ENCODE results near the gene DMAC2L.
A peak's percentile ranks its signal among the peaks of the same experiment; 100 is the strongest.
"Not testable (repeated sequence)": the region's sequence is repeated elsewhere in the genome, so short reads cannot be mapped to it uniquely, and the experiment has no call there.

DMAC2L gene, protein sequence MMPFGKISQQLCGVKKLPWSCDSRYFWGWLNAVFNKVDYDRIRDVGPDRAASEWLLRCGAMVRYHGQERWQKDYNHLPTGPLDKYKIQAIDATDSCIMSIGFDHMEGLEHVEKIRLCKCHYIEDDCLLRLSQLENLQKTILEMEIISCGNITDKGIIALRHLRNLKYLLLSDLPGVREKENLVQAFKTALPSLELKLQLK

DNA sequence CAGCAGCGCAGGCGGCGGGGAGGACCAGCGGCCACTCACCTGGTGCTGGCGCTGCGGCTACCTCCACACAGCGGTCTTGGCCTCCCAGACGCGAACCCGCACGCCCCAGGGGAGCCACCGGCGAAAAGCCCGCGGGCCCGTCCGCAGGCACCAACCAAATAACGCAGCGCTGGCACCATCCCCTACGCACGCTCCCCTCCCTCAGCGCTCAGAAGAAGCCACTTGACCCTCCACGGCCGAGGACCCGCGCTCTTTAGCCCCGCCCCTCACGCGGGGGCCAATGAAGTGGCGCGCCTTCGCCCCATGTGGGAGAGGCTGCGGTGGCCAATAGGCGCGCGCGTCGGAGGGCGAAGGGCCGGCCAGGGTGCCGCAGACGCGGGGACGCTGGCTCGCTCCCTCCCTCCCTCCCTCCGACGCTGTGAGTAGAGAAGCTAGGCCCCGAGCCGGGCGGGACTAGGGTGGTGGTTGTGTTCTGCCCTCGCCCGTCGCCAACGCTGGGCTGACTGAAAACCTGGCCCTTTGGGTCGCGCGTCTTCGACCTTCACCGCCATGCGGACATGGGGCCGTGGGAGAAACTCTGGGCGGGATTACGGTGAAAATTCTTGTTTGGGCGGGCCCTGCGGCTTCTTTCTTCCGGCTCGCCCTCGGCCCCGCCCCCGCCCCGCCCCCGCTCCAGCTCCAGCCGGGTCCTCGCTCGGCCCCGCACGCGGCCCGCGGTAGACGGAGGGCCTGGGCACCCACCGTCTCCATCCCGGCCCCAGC is at the start of gene DMAC2L, which contains the start of gene L2HGDH:
TSS of gene DMAC2L (plus strand) at position 353 of the 762 bp plus-strand sequence. CDS start 9,164 bp downstream, outside the sequence.
TSS of gene L2HGDH (minus strand) at position 258 of the 762 bp plus-strand sequence. CDS start at position 179, 79 bp downstream.
- peak; percentile 98 for DNase-seq

DNA sequence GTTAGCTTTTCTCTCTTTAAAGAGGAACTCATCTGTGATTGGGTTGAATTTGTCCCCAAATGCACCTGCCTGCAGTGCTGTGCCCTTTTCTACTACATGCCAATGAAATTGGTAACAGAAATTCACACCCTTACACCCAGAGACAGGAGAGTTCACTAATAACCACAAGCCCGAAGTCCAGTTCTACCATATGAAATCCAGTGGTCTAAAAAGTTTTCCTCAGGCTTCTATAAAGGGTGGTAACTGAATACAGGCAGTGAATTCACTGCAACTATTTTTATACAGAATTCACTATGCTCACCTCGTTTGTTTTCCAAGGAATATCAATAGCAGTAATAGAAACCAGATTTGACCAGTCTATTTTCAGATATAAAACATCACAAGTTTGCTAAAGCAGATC is 49.3 kb upstream of the DMAC2L start:
- DNase-seq = no peak

DNA sequence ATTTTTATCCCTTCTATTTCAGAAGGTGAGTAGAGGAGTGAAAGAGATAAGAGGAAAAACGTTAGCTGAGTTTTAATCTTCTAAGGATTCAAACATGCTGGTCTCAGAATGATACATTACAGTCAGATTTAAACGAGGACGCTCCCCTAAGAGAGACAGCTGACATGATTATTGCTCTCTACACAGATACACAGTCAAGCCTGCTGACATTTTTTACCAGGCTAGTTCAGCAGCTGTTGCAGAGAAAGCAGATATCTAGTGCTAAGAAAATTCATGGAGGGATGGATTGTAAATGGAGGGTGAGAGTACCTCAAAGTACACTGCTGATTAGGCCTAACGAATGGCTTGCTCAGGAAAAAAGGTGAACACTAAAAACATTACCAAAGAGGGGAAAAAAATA is 48.8 kb upstream of the DMAC2L start:
- no peak for DNase-seq

DNA sequence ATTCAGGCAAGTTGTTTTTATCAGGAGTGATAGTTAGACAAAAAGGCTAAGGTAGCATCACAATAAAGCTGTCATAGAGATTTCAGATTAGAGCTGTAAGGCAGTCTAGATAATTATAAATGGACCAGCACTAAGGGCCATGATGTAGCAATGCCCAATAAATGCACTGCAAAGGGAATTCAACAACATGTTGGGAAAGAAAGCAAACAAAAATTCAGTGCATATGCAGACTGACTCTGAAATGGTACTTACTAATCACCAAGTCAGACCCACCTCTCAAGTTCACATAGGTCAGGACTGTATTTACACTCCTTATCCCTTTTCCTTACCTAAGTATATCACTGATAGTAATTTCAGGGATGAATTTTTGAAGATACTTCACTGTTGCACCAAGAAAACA is 47.1 kb upstream of the DMAC2L start:
- DNase-seq = no peak

DNA sequence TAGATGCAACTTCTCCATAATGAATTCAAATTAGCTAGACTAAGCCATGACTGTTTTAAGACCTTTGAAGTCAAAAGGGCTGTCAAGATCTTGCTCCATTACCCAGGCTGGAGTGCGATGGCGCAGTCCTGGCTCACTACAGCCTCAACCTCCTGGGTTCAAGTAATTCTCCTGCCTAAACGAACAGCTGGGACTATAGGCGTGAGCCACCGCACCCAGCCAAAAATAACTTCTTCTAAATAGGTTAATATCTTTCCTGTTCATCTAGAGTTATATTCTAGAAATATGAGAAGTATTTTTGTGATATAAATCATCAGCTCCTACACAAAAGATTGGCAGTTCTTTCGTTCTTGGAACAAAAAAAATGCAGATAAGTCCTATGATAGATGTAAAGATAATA is 41.2 kb upstream of the DMAC2L start:
- no peak for DNase-seq

DNA sequence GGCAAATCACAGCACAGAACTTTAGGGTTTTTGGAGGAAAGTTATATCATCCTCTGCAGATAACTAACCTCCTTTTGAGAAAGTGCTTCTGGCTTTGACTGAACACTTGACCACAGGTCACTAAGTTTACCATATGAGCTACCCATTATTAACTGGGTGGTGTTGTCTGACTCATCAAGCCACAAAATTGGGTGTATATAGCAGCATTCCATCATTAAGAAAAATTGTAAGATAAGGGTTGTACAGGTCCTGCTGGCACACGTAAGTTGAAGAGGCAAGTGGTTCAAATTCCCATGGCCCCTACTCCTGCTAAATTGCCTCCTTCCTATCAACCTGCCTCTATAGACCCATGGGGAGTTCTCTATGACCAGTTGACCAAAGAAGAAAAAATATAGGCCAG is 39.6 kb upstream of the DMAC2L start:
- no peak for DNase-seq

DNA sequence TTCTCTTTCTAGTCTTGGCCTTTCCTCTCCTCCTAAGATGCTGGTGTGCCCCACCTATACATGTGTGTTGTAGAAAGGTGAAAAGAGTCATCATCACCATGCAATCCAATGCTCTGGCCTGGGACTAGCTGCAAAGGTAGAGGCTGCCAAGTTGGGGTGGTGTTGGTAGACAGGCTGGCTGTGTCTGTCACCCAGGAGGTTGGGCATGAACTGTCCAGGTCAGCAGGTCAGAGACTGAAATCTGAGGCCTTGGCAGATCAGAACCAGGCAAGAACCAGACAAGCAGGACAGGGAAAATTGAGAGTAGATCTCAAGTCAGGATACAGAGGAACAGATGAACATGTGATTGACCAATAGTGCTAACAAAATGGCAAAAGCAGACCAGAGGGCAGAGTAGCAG is 26.3 kb upstream of the DMAC2L start:
- no peak for DNase-seq

DNA sequence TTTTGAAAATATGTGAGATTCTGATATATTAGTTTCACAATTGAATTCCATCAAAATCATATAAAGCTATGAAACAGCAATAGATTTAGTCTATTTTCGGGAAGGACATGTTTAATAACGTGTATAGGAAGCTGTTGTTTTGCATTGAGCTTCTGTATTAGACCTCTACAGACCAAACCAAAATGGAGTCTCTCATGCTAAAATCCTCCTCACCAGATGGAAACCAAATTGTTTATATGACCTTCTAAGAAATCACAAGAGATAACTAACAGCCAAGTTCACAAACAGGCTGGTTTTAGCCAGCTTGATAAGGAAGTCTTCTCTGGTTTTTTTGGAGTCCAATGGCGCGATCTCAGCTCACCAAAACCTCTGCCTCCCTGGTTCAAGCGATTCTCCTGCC is 24.0 kb upstream of the DMAC2L start:
- DNase-seq = no peak

DNA sequence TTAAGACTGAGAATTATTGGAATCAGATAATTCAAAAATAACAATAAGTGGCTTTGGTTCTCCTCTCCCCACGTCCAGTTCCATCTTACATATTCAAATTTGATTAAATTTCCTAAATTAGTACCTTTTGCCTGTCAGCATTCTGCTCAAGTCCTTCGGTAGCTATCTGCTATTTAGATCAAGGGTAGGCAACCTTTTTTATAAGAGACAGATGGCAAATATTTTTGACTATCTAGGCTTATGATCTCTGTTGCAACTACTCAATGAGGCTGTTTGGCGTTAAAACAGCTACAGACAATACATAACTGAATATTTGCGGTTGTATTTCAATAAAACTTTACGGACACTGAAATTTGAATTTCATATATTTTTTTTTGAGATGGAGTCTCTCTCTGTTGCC is 21.8 kb upstream of the DMAC2L start:
- DNase-seq = no peak

DNA sequence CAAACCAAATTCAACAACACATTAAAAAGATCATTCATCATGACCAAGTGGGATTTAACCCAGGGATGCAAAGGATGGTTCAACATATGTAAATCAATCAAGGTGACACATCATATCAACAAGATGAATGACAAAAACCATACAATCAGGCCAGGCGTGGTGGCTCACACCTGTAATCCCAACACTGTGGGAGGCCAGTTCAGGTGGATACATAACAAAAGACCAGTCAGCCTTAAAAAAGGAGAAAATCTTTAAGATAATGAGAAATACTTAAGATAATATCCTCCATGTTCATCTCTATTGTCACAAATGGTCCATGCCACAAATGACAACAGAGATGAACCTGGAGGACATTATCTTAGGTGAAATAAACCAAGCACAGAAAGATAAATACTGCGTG is 12.5 kb upstream of the DMAC2L start:
- no peak for DNase-seq

DNA sequence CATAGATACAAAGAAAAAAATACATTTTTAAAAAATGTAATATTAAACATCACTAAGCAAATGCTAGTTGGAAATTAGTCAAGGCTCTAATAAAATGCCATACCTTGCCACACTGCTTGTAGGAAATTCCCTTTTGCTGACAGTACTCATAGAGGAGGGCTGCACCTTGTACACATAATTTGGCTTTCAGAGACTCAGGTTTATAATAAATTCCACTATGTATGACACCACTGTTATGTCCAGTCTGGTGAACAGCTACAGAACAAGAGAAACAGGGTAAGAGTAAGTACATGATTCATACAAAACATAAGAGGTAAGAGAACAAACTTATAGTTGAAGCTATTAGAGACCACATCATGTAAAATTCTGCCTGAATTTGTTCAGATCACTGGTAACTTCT is 10.2 kb upstream of the DMAC2L start:
- no peak for DNase-seq

DNA sequence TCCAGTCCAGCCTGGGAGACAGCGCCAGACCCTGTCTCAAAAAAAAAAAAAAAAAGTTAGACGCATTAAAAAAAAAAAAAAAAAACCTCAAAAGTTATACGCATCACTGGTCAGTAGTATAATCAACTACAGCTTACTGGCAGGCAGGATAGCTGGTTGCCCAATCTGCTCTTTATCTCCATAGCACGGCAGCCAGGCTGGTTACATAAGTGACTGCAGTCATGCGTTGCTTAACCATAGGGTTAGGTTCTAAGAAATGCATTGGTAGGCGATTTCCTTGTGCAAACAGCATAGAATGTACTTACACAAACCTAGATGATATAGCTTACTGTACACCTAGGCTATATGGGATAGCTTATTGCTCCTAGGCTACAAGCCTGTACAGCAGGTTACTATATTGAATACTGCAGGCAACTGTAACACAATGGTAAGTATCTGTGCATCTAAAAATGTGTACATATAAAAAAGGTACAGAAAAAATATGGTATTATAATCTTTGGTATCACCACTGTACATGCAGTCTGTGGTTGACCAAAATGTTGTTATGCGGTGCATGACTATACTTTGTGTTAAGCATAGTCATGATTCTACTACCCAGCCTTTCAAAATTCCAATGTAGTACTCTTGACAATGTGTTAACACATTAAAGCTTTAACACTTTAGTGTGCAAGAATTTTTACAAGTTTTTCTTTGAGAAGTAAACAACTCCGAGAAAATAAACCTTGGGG is 8.2 kb upstream of the DMAC2L start:
- DNase-seq = peak; percentile 98

DNA sequence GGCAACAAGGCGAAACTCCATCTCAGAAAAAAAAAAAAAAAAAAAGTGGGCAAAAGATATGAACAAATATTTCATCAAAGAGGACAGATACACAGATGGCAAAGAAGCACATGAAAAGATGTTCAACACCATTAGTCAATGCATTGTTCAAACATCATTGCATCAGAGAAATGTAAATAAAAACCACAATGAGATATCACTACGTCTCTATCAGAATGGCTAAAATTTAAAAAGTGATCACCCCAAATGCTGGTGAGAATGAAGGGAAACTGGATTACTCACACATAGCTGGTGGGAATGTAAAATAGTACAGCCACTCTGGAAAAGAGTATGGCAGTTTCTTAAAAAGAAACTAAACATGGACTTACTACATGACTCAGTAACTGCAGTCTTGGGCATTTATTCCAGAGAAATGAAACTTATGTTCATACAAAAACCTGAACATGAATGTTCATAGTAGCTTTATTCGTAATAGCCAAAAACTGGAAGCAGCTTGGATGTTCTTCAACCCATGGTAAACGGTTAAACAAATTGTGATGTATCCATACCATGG is 3.7 kb upstream of the DMAC2L start:
- peak; percentile 44 for DNase-seq

DNA sequence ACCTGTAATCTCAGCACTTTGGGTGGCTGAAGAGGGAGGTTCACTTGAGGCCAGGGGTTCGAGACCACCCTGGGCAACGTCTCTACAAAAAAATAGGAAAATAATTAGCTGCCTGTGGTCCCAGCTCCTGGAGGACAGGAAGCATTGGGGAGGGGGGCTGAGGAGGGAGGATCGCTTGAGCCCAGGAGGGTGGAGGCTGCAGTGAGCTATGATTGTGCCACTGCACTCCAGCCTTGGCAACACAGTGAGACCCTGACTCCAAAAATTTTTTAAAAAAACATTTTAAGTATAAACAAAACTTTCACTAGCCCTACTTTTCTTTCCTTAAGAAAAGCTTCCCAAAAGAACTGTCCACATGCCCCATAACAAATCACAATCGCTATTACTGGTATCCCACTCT is 1.7 kb upstream of the DMAC2L start:
- DNase-seq = no peak

DNA sequence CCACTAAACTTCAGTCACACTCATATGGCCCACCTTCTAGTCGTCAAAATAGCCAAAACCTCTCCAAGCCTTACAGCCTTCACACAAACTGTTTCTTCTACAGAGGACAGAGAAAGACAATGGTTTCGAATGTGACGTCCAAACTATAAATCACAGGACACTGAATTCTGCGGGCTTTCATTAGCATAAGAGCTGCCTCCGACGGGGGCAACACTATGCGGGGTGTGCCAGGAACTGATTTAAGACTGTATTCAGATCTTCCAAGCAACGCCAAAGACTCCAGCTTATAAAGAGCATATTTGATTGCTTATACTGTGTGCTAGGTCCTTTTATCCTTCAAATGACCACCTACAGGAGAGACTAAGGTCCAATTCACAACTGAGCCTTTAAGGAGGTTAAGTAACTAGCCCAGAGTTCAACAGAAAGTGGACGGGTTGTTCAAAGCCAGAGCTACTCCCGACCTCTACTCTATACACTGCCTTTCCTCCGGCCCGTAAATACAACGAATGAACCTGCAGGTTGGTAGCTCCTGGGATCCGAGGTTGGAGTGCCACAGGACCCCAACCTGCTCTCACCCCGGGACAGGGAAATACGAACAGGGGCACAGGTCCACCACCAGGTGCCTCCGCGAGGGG is 670 bp upstream of the DMAC2L start:
- DNase-seq = peak; percentile 46

DNA sequence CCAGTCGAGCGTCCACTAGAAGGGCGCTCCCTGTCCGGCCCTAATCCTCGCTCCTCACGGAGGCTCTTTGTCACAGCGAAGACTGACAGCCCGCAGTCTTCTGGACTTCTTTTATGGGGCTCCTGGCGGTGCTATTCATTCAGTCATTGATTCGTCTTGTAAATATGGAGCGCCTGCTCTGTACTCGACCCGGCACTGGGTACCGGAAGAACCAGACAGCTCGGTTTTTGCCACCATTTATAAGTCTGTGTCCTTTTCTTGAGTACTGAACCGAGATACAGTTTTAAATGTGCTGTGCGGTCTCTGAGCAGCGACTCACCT is 570 bp downstream of the DMAC2L start:
- no peak for DNase-seq

DNA sequence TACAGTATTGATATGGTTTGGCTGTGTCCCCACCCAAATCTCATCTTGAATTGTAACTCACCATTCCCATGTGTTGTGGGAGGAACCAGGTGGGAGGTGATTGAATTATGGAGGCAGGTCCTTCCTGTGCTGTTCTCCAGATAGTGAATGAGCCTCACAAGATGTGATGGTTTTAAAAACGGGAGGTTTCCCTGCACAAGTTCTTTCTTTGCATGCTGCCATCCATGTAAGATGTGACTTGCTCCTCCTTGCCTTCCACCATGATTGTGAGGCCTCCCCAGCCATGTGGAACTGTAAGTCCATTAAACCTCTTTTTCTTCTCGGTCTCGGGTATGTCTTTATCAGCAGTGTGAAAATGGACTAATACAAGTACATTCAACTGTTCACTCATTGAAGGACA is 2.0 kb downstream of the DMAC2L start:
- not testable (repeated sequence) for DNase-seq

DNA sequence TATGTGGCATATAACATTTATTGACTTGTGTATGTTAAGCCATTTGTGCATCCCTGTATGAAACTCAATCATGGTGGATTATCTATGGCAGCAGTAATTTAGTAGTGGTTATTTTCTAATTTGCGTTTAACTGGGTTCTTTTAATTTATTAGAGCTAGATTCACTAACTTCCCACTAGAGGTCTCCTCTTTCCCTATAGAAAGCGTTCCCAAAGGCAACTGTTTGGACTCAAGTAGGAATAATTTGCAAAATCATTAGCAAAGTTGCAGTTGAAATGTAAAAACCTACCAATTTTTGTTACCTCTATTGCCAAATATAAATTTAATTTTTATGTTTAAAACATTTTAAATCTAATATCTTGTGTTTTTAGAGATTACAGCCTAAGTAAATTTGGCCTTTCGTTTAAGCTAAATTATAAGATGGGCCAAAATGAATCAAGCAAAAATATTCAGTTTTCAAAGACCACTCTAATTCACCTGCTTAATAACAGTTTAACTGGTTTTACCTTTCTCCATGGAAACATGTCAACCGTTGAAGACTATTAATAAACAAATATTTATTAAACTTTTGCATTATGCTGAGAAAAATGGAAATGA is 6.0 kb downstream of the DMAC2L start:
- DNase-seq = peak; percentile 72

DNA sequence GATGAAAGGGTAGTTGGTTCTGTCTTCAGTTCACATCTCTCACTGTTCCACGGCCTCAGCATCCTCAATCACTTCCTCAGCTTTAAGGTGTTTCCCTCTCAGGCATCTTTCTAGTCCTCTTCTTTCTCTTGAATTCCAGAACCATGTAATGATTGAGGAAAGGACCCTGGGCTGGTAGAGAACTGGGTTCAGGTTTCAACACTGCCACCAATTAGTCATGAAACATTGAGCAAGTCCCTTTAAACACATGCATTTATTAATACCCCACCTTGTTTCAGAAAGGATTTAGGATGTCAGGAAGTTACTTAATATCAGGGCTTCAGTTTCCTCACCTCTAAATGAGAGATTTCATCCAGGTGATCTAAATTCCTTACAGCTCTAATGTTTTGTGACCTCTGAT is 7.2 kb downstream of the DMAC2L start:
- DNase-seq = no peak

DNA sequence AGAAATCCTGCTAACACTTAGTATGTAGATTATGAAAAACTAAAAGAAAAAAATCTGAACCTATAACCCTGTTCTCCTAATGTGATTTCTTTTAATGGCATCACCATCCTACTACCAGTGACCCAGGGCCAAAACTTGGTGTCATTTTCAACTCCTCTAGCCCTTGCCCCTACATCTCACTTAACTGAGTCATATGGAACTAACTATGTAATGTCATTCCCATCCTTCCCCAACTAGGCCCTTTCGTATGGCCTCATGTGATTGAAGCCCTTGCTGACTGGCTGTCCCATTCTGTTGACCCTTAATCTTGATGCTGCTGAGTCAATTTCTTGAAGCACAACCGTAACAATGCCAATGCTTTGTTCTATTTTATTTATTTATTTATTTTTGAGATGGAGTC is 7.6 kb downstream of the DMAC2L start:
- DNase-seq = no peak

DNA sequence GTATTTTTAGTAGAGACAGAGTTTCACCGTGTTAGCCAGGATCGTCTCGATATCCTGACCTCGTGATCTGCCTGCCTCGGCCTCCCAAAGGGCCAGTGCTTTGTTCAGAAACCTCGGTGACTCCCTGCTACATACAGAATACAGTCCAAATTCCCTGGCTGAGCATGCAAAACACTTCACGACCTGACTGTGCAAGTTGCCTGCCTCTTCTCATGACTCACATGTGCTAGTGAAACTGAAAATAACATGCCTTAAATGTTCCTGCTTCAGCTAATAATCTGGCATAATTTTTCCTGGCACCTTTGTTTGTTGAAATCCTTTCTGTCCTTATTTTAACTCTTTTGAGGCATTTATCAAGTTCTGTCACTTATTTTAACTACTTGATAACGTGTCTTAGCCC is 8.2 kb downstream of the DMAC2L start:
- DNase-seq = no peak

DNA sequence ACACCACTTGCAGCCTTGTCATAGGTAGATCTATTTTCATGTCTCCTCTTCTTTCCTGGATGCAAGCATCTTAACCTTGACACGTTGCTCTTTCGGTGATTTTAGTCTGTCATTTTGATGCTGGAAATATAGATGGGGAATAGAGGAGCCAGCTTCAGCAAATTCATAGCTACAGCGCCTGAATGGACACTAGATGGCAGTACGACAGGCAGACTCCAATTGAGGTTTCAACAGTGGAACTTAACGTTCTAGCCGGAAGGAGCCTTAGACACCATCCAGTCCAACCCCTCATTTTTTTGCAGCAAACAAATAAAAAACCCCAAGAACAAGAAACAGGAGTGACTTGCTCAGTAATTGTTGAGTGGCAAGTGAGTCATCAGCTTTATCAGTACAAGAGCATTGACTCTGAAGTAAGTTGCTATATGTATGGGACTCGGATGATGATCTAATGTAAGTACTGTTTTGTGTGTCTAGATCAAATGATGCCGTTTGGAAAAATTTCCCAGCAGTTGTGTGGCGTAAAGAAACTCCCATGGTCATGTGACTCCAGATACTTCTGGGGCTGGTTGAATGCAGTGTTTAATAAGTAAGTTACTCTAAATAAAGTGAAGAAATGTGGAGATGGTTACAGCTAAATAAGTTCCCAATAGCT is 9.0 kb downstream of the DMAC2L start:
- peak; percentile 97 for DNase-seq
